ENCODE measurements around the gene PSKH1.
"Not testable (repeated sequence)": the region's sequence is repeated elsewhere in the genome, so short reads cannot be mapped to it uniquely, and the experiment has no call there.

PSKH1 gene

DNA sequence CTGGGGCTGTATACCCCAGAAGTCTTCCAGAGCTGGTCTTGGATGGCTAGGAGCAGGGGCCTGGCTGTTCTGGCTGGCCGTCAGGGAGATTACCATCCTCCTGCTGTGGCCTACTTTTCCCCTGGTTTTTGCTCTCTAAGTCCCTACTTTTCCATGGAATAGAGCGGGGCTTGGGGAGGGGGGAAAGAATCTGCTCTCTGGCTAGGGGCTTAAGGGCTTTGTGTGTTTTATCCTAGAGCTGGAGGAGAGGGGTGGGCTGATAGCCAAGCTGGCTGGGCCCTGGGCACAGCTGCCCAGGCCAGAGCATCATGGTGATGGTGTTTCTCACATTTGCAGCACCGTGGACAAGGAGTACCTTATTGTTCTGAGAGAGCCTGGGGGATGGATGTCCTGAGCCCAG is 4.7 kb upstream of the PSKH1 start:
- DNase-seq (ENCODE audit: low read depth), result no peak

- no peak for DNase-seq (ENCODE audit: low read depth)
These were observed 679 bp upstream of the PSKH1 start for GRCh38 chr16:67892375-67892774.

- no peak for DNase-seq (ENCODE audit: low read depth)
These were observed 817 bp downstream of the PSKH1 start for GRCh38 chr16:67893743-67894399.

DNA sequence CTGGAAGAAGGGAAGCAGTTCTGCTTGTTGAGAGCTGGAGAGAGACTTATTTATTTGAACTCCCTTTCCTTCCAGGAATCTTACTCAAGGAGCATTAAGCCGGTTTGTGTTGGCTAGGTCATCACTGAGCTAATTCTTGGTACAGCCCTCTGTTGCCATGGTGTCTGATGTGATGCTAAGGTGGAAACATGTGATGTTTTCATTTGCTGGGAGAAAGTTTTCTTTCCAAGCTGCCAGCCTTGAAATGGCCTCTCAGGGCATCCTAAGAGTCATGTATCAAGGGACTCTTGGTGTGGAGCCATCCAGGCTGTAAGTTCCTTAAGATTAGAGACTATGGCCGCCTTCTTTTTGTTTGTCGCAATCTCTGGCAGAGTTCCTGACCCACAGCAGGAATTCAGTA is 4.2 kb downstream of the PSKH1 start:
- no peak for DNase-seq (ENCODE audit: low read depth)

GRCh38 chr16:67901734-67902133 is 8.7 kb downstream of the PSKH1 start:
- no peak for DNase-seq (ENCODE audit: low read depth)

GRCh38 chr16:67902831-67903230 is 9.8 kb downstream of the PSKH1 start:
- no peak for DNase-seq (ENCODE audit: low read depth)

DNA sequence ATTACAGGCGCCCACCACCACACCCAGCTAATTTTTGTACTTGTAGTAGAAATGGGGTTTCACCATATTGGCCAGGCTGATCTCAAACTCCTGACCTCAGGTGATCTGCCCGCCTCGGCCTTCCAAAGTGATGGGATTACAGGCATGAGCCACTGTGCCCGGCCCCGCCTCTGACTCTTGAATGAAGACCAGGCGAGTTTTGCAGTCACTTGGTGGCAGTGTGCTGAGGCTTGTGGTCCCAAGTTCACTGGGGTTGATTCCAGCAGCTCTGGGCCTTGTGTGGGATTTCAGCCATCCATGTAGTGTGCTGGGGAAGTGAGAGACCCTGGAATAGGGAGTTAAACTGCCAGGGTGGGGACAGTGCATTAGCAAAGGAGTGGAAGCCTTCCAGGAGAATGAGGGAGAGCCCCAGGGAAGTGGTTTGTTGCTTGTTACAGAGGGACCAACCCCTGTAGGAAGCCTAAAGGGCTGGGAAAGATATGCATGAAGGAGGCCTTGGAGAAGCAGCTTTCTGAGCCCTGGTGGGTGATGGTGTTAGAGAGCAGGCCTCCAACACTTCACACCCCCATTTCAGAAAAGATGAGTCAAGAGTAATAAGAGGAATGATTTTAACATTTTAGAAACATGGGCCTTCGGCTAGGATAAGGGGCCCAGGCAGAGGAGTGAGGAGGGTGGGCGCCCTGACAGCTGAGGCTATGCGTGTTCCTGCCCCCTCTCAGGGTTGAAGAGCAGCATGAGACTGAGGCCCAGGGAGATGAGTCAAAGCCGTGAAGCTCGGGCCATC is 14.5 kb downstream of the PSKH1 start:
- no peak for DNase-seq (ENCODE audit: low read depth)

DNA sequence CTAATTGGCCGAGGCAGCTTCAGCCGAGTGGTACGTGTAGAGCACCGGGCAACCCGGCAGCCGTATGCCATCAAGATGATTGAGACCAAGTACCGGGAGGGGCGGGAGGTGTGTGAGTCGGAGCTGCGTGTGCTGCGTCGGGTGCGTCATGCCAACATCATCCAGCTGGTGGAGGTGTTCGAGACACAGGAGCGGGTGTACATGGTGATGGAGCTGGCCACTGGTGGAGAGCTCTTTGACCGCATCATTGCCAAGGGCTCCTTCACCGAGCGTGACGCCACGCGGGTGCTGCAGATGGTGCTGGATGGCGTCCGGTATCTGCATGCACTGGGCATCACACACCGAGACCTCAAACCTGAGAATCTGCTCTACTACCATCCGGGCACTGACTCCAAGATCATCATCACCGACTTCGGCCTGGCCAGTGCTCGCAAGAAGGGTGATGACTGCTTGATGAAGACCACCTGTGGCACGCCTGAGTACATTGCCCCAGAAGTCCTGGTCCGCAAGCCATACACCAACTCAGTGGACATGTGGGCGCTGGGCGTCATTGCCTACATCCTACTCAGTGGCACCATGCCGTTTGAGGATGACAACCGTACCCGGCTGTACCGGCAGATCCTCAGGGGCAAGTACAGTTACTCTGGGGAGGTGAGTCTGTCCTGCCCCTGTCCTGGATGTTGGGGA is 16.1 kb downstream of the PSKH1 start:
- no peak for DNase-seq (ENCODE audit: low read depth)

- no peak for DNase-seq (ENCODE audit: low read depth)
These were observed 17.1 kb downstream of the PSKH1 start for GRCh38 chr16:67910158-67910557.

- DNase-seq (ENCODE audit: low read depth), result no peak
These were observed 21.9 kb downstream of the PSKH1 start for GRCh38 chr16:67914758-67915495.

GRCh38 chr16:67915496-67915769 is 22.4 kb downstream of the PSKH1 start:
- not testable (repeated sequence) for DNase-seq (ENCODE audit: low read depth)

DNA sequence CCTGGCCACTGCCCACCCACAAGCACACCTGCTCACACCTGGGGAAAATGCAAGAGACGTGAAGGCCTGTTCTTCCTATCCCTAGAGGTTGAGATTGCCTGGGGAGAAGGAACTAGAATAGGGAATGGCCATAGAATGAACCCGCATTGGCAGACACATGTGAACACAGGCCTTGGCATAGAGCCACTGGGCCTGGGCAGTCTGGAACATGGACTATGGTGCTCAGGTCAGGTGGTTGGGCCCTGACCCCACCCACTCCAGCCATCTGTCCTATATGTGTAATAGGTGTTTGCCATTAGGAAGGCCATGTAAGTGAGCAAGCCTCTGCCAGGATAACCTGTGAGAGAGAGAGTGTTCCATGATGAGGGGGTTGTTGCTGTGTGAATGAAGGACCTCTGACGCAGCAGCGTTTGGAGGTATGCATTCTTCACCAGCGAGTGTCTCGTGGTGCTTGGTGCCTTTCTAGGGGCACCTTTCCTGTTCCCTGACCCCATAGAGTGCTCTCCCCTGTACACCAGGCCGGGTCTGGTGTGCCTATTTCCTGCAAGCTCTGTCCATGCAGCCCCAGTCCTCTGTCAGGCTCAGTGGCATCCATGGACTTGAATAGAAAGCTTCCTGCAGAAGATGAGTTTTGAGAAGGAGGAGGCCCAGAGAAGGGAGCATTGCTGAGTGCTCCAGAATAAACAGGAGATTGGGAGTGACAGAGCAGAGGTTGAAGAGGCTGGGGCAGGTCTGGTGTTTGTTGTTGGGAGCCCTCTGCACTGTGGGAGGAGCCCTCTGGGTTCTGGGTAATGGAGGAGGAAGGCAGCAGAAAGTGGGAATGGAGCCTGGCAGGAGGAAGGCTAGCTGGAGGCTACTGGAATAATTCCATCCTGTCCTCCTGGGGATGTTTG is 23.0 kb downstream of the PSKH1 start:
- DNase-seq (ENCODE audit: low read depth), result no peak

GRCh38 chr16:67917140-67917851 is 24.2 kb downstream of the PSKH1 start:
- no peak for DNase-seq (ENCODE audit: low read depth)

GRCh38 chr16:67917852-67918236 is 24.8 kb downstream of the PSKH1 start:
- DNase-seq (ENCODE audit: low read depth), result no peak

DNA sequence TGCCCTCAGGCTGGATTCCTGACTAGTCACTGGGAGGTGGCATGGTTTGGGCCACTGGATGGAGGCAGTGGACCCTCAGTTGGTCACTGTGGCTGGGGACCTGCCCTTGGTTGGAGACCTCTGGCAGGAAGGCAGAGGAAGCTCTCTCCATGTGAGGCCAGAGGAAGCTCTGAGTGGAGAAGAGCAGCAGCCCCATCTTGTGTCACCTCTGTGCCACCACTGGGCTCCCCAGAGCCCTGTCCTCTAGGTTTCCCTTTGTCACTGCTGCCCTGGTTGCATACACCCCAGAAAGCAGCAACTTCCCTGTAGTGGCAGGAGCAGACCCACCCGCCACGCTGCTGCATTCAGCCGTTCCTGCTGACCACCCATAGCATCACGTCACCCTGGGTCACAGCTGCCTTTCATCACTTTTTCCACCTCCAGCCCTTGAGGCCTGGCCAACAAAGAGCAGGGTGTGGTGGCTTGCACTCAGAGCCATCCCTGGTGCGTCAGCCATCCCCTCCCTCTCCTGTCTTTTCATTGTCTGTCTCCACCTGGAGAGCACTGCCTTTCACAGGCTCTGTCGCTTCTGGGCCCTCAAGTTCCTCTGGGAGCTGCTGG is 26.7 kb downstream of the PSKH1 start:
- no peak for DNase-seq (ENCODE audit: low read depth)

GRCh38 chr16:67922221-67922620 is 29.2 kb downstream of the PSKH1 start:
- no peak for DNase-seq (ENCODE audit: low read depth)

DNA sequence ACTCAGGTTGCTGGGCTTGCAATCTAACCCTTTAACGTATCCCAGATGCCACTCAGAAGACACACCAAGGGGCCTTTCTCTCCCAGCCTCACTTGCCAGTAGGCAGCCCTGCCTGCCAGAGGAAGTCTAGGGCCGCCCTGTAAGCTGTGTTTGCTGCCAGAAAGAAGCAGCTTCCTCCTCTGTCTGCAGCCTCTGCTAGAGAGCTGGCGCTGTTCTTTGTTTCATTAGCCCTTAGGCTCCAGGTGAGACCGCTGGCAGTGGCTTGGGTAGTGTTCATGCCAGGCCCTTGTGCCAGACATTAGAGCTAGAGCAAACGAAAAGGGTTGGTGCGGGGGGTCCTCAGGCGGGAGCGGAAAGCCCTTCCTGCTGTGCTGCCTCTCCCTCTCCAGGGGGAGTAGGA is 29.7 kb downstream of the PSKH1 start:
- no peak for DNase-seq (ENCODE audit: low read depth)

- no peak for DNase-seq (ENCODE audit: low read depth)
These were observed 30.5 kb downstream of the PSKH1 start for GRCh38 chr16:67923414-67924116.

DNA sequence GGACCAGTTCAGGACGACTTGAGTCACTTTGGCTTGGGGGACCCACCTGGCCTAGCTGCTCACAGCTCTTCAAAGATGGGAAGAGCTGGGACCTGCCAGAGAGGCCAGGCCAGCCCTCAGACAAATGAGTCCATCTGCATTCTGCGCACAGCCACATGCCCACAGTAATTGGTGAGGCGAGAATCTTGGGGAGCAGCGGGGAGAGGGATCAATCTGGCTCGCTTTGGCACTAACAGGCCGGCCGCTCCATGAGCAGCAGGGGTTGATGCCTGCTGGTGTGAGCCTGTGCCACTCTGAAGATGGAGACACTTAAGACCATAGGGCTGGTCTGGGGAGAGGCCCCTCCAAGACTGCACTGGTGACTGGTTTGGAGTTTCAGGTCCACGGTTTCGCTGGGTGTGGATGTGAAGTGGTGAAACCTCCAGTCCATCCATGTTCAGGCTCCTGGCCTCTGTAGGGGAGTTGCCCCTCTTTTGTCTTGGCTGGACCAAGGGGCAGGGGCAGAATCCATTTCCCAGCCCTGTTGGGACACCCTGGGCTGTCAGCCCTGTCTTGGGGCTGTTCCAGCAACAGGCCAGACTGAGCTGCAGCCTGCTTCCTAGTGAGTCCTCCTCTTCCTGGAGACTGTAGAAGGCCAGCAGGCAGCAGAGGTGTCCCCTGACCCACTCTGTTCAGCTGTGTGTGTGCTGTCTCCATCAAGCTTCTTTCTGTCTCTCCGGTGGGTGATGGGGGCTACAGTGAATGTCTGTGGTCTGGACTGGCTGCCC is 31.3 kb downstream of the PSKH1 start:
- no peak for DNase-seq (ENCODE audit: low read depth)
